Peyer's patch (tissue), 4 donors: ENCODE data around the gene G6PC3.

Source experiments
- CTCF ChIP-seq, 6 experiments: fragments of 450-650 bp in 4 of 6; fragments of 200-600 bp in 2 of 6; sonication (generic) in 1 of 6; IDR thresholded peaks; one replicate each; pipeline ENCODE4 v1.5.1; 2017 to 2019; ENCODE audit warnings: antibody characterized with exemption in 6 of 6, mild to moderate bottlenecking in 3 of 6, moderate library complexity in 1 of 6
- POLR2A ChIP-seq, 2 donors: fragments of 450-650 bp; IDR thresholded peaks; one replicate each; pipeline ENCODE4 v1.5.1; 2017; ENCODE audit warnings: antibody characterized with exemption in 2 of 2, mild to moderate bottlenecking in 2 of 2, moderate library complexity in 2 of 2

DNA sequence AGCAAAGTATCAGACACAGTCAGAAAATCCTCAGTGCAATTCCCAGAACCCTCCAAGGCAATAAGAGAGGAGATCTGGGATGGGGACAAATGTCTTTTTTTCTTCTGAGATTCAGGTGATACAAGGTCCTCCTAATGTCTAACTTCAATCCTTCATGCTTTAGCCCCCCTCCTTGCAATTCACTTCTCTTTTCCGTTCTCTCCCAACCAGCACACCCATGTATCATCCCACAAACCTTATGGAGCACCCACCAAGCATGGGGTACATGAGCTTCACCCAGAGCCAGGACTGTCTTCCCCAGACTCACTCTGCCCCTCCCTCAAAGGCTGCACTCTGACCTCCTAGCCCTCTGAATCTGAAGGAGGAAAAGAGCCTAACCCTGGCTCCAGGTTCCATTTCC is 42.8 kb downstream of the G6PC3 start:
- no peak for TF ChIP-seq CTCF (IDR thresholded peaks at IDR 0.05)
- no peak for TF ChIP-seq POLR2A (IDR thresholded peaks at IDR 0.05)
